GM18909 (cell line): Measurements from ENCODE around the gene PTGR2.
"Not testable (repeated sequence)": the region's sequence is repeated elsewhere in the genome, so short reads cannot be mapped to it uniquely, and the experiment has no call there.

Source experiments
- ATAC-seq: cut with Tn5 transposase; IDR thresholded peaks from one replicate; pipeline ENCODE4 v1.9.1; 2021; ENCODE audit warnings: mild to moderate bottlenecking; ENCODE audit not compliant: unreplicated experiment, poor library complexity

The PTGR2 gene

GRCh38 chr14:73851567-73852382, at the start of gene PTGR2:
TSS of gene PTGR2 (plus strand) at chr14:73851831. CDS start at chr14:73858863, 7,032 bp downstream.
- peak; percentile 92 for ATAC-seq

- no peak for ATAC-seq
Observed at GRCh38 chr14:73802431-73803188, 49.0 kb upstream of the PTGR2 start.

- ATAC-seq = no peak
Observed at GRCh38 chr14:73804636-73805035, 47.0 kb upstream of the PTGR2 start.

DNA sequence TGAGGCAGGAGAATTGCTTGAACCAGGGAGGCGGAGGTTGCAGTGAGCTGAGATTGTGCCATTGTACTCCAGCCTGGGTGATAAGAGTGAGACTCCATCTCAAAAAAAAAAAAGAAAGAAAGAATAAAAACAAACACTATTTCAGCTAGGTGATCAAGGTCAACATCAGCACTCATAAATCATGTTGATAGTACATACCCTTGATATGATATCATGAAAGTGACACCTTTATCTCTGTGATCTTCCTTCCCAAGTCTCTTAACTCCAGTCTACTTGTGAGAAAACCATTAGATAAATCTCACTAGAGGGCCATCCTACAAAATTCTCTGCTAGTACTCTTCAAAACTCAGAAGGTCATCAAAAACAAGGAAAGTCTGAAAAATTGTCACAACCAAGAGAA, 44.2 kb upstream of the PTGR2 start:
- no peak for ATAC-seq

GRCh38 chr14:73809391-73809790, 42.2 kb upstream of the PTGR2 start:
- ATAC-seq = no peak

GRCh38 chr14:73810478-73811163, 41.0 kb upstream of the PTGR2 start:
- no peak for ATAC-seq

DNA sequence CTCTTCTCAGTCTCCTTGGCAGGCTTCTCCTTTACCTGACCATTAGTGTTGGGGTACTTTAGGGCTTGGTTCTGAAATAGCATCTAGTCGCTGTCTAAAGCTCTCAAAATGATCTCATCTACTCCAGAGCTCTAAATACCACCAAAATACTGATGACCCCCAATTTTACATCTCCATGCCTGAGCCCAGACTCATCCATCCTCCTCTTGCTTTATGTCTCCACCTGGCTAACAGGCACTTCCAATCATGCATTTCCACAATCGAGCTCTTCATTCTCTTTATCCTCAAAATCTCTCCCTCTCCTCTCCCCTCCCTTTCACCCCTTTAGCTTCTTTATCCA, 40.5 kb upstream of the PTGR2 start:
- ATAC-seq = no peak

DNA sequence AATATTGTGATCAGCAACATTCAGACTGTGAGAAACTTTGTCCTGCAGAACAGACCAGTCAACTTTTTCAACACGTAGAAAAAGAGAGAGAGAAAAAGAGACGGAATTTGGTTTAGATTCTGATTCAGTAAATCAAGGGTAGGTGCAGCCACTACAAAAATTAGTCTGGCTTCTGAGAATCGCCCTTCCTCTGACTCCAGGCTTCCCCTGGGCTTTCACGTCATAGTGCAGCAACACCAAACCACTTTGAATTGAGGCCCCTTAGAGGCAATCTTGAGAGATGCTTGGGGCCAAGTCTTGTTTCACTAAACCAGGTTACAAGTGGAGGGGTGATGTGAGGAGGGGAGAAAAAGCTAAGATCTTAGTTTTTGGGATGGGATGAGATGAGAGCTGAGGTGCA, 37.5 kb upstream of the PTGR2 start:
- ATAC-seq = no peak

GRCh38 chr14:73815849-73816248, 35.8 kb upstream of the PTGR2 start:
- no peak for ATAC-seq

DNA sequence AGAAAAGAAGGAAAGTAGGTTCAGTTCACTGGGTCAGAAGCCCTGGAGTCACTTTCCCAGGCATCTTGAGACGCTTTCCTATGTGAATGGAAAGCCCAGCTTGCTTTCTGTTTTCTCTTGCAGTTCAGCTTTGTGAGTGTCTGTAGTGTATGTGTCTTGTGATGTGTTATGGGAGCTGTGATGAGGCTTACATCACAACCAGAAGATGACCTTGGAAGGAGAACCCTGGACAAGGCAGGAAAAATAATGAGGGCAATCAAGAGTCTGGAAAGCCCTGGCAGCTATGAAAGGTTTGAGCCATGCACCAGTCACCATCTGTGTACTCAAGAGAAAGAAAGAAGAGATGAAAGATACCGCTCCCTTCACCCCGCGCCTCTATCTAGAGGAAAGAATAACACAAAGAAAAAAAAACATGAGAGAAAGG, 35.2 kb upstream of the PTGR2 start:
- no peak for ATAC-seq

- ATAC-seq = no peak
Observed at GRCh38 chr14:73817020-73817655, 34.5 kb upstream of the PTGR2 start.

DNA sequence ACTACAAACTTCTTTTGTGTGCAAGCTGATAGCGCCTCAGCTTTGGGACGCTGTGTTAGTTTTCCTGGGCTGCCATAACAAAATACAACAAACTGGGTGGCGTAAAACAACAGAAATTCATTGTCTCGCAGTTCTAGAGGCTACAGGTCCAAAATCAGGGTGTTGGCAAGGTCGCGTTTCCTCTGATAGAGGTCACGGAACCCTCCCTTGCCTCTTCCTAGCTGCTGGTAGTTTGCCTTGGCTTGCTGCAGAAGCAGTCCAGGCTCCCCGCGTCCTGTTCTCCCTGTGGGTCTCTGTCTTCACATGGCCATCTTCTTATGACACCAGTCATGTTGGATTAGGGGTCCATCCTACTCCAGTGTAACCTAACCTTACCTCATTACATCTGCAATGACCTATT, 32.8 kb upstream of the PTGR2 start:
- no peak for ATAC-seq

DNA sequence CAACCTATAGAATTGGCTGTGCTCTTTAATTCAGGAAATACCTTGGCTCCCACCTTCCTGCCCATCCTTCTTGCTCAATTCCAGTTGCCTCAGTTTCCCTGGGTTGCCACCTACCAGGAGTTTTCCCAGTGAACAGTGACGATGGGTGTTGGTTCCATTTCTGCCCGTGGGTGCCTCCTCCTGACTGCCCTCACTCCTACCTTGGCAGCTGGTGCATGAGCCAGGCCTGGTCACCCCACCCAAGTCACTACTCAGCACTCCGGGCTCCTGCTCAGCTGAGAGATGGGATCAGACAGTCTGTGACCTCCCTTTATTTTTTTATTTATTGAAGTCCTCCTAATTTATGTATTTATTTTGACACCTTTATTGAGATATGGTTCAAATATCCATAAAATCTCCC, 31.0 kb upstream of the PTGR2 start:
- no peak for ATAC-seq

DNA sequence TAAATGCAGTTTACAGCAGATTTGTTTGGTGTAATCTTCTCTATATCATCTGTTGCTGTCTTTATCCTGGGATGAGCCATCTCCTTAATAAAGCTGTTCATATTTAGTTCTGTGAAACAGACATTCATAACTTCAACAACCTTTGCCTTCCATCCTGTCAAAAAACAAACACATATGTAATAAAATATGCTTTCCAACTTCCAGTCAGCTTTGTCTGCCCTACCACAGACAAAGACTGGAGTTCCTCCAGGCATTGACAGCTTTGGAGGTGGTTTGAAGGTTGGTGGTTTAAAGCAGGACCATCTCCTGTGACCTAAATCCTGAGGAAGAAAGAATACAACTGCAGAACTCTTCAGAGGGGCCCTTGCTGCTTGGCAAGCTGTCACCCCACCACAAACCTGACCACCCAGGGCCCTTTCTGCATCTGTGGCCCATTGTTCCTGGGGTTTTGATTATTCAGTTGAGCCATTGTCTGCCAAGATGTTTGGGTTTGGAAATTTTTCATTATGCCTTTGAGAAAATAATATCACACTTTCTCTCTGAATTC, 28.2 kb upstream of the PTGR2 start:
- no peak for ATAC-seq

DNA sequence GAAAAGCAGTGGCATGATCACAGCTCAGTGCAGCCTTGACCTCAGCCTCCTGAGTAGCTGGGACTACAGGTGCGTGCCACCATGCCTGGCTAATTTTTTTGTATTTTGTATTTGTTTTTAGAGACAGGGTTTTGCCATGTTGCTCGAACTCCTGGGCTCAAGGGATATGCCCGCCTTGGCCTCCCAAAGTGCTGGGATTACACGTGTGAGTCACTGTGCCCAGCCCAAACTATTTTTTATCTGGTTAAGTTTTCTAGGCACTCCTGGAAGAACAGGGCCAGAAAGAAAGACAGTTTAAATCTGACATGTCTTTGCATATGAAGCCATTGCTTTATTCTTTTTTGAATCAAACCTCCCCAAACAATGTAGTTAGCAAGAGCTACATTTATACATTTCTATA, 27.5 kb upstream of the PTGR2 start:
- ATAC-seq = no peak

DNA sequence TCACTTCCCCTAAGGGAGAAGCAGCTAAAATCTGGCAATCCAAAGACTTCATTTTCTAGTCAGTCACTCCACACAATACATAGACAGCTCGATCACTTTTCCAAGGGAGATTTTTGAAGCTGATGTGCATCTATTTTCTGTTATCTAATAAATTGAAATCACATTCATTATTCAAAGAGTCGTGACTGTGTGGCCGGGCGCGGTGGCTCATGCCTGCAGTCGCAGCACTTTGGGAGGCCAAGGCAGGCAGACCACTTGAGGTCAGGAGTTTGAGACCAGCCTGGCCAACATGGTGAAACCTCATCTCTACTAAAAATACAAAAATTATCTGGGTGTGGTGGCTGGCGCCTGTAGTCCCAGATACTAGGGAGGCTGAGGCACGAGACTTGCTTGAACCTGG, 27.1 kb upstream of the PTGR2 start:
- ATAC-seq = no peak

DNA sequence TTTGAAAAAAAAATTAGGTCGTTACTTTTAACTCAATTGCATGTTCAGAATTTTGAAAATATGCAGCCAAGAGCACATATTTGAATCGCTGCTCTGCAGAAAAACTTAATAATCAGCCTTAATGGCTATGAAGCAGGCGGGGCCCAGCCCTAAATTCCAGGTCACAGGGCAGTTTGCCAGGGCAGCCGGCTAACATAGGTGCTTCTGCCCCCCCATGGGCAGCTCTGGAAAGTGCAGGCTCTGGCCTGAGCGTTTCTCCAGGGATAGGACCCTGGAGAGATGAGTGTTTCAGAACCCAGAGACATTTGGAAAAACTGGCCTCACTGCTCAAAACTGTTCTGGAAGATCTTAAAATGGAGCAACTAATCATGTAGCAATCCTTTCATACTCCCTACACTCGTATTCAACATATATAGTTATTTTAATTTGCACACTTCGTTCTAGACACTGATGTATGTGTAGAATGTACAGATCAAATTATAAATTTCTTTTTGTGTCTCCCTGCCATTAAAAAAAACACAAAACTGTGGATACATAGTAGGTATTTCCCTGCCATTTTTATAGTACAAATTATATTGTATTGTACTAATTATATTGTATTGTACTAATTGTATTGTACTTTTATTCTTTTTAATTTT, 26.0 kb upstream of the PTGR2 start:
- no peak for ATAC-seq

GRCh38 chr14:73827190-73827589, 24.4 kb upstream of the PTGR2 start:
- not testable (repeated sequence) for ATAC-seq

DNA sequence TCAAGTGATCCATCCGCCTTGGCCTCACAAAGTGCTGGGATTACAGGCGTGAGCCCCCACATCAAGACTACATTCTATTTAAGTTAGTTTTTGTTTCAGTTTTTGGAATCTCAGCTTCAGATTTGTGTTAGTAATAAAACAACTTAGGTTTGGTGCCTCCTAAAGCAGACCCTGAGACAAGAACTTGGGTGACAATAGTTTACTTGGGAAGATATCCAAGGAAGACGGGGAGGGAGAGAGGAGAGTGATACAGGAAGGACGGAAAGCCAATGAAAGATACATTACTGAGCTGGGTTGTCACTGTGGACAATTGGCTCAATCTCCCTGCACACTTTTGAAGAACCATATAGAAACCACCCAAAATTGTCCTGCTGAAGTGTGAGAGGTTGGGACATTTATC, 22.6 kb upstream of the PTGR2 start:
- ATAC-seq = no peak
